ENCODE results near the gene DSG2. TPM values are rescaled to one million over a fixed set of nuclear protein-coding genes. Genes with fewer than 3 reads are reported as not detected.

DSG2 gene
- total RNA-seq, 1 experiment from 2014 or later: 12.1 TPM

GRCh38 chr18:31583185-31583854 lies 85.3 kb downstream of the DSG2 start:
- no peak for ATAC-seq
- H3K4me3 ChIP-seq (ENCODE audit: low read depth in 2 of 2, low read length in 2 of 2): no peak overlapping the region
- no peaks in the 10 kb centered on the region for H3K9me3 ChIP-seq (ENCODE audit: control insufficient read depth, insufficient read depth, low read depth, low read length)
- intact Hi-C loops (cut with micrococcal nuclease; ENCODE audit: unreplicated experiment) (no loop called here), in situ Hi-C loops (cut with HindIII; ENCODE audit: low pct_unique_long_range_greater_than_20kb, low sequenced_read_pairs) (no loop called here)
- no peaks in the 10 kb centered on the region for H3K36me3 ChIP-seq (ENCODE audit: control insufficient read depth, insufficient read depth, low read length)
- CTCF ChIA-PET: no interaction called here
- DNase-seq (ENCODE audit: low read depth, low spot score): no peak
- H3K4me1 ChIP-seq (ENCODE audit: control insufficient read depth, insufficient read depth, low read length): no peaks in the 10 kb centered on the region
- POLR2A ChIA-PET: no interaction called here
- no peaks in the 10 kb centered on the region for H3K27me3 ChIP-seq (ENCODE audit: control insufficient read depth, insufficient read depth, low read length)
- no peak overlapping the region for H3K27ac ChIP-seq (ENCODE audit: low read length)
- TF ChIP-seq TCF7L2 (IDR thresholded peaks at IDR 0.05; ENCODE audit: low read depth, low read length) (no peak), POLR2AphosphoS5 (IDR thresholded peaks at IDR 0.05; ENCODE audit: low read depth, low read length) (no peak), CTCF (IDR thresholded peaks at IDR 0.05) (no peak), SIN3A (IDR thresholded peaks at IDR 0.05; ENCODE audit: borderline replicate concordance, insufficient read depth, low read depth, low read length) (no peak), REST (IDR thresholded peaks at IDR 0.05; ENCODE audit: insufficient read depth in 1 of 2, low read depth in 2 of 2, low read length in 1 of 2) (no peak)
- BruUV-seq (replicated peaks): no TSS peak

GRCh38 chr18:31585991-31586390 lies 88.0 kb downstream of the DSG2 start:
- intact Hi-C loops (cut with micrococcal nuclease; ENCODE audit: unreplicated experiment): no loop called here
- TF ChIP-seq TCF7L2 (IDR thresholded peaks at IDR 0.05; ENCODE audit: low read depth, low read length) (no peak), REST (IDR thresholded peaks at IDR 0.05; ENCODE audit: insufficient read depth in 1 of 2, low read depth in 2 of 2, low read length in 1 of 2) (no peak), POLR2AphosphoS5 (IDR thresholded peaks at IDR 0.05; ENCODE audit: low read depth, low read length) (no peak), CTCF (IDR thresholded peaks at IDR 0.05) (no peak), SIN3A (IDR thresholded peaks at IDR 0.05; ENCODE audit: borderline replicate concordance, insufficient read depth, low read depth, low read length) (no peak)
- no TSS peak for BruUV-seq (replicated peaks)
- no peak overlapping the region for H3K27ac ChIP-seq (ENCODE audit: low read length)
- H3K36me3 ChIP-seq (ENCODE audit: control insufficient read depth, insufficient read depth, low read length): no peaks in the 10 kb centered on the region
- in situ Hi-C loops (cut with HindIII; ENCODE audit: low pct_unique_long_range_greater_than_20kb, low sequenced_read_pairs): no loop called here
- ChIA-PET POLR2A (no interaction called here), CTCF (interaction anchor here (0.6 kb wide), 1 partner anchor 483 kb away, joined by 3 read pairs; no protein-coding TSS in a partner anchor)
- H3K4me3 ChIP-seq (ENCODE audit: low read depth in 2 of 2, low read length in 2 of 2): no peak overlapping the region
- no peaks in the 10 kb centered on the region for H3K4me1 ChIP-seq (ENCODE audit: control insufficient read depth, insufficient read depth, low read length)
- H3K27me3 ChIP-seq (ENCODE audit: control insufficient read depth, insufficient read depth, low read length): no peaks in the 10 kb centered on the region
- ATAC-seq: no peak
- no peak for DNase-seq (ENCODE audit: low read depth, low spot score)
- H3K9me3 ChIP-seq (ENCODE audit: control insufficient read depth, insufficient read depth, low read depth, low read length): no peaks in the 10 kb centered on the region

All from Panc1 (cell line).